ENCODE data around the gene PAM.

- TF ChIP-seq CTCF (IDR thresholded peaks at IDR 0.05), result no peak
- no peak for TF ChIP-seq POLR2A (IDR thresholded peaks at IDR 0.05)
These were observed 75.1 kb downstream of the PAM start for GRCh38 chr5:102830241-102830640.

All from testis (tissue), 2 donors.